Measurements from ENCODE around the gene SDK1.

- TF ChIP-seq CTCF (IDR thresholded peaks at IDR 0.05) (no peak), POLR2A (IDR thresholded peaks at IDR 0.05) (no peak)
Measured at GRCh38 chr7:3274131-3274530, 26.9 kb upstream of the SDK1 start.

Data from vagina (tissue), 2 donors.